Anterior cingulate cortex (tissue), 58 donors: ENCODE measurements around the gene MEGF10.

Source experiments
- DNase-seq, 58 donors: peaks; one replicate each; lab custom pipeline; 2025; lab: John Stamatoyannopoulos, UW

MEGF10 gene

GRCh38 chr5:127506616-127507015, 216.0 kb downstream of the MEGF10 start:
- DNase-seq: no peak

GRCh38 chr5:127508644-127509373, 218.2 kb downstream of the MEGF10 start:
- no peak for DNase-seq
